ENCODE data around the gene QPCTL. TPM values are rescaled to one million over a fixed set of nuclear protein-coding genes. Genes with fewer than 3 reads are reported as not detected.

The QPCTL gene
- total and polyA plus RNA-seq, 9 of the 15 experiments (the other 6 are each of a cell fraction or from before 2014, with no cell fraction given), result 0.99 to 31.3 (median 12.7) TPM

DNA sequence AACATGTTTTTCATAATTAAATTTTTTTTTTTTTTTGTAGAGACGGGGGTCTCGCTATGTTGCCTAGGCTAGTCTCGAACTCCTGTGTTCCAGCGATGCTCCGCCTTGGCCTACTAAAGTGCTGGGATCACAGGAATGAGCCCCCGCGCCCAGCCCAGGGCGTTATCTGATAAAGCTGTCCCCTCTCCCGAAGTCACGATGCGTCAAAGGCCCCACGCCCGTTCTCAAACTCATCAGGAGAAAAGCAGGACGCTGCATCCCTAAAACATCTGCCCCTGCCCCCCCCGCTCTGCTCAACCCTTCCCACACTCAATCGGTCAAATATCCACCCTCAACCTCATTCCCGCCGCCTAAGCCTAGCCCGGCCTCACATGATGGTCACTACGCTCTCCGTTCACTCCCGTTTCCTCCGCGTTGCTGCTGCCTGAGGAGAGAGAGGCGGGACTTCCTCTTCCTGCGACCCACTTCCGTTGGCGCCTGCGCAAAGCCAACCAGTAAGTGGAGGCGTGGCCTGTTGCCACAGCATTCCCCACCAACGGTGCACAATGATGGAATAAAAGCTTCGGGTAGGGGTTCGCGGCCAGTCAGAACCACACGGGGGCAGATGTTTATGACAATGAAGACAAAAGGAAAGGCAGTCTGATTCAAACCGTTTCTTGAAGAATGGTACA, 815 bp upstream of the QPCTL start, which contains the start of gene SNRPD2 (continued):
- TF ChIP-seq ARID3B (CRISPR knock-in tag; IDR thresholded peaks at IDR 0.05; ENCODE audit: borderline replicate concordance) (no peak), NFRKB (IDR thresholded peaks at IDR 0.05; ENCODE audit: low read depth) (peak; percentile 89), ZBTB33 (CRISPR knock-in tag; IDR thresholded peaks at IDR 0.05) (peak; percentile 52), ZNF311 (CRISPR knock-in tag; IDR thresholded peaks at IDR 0.05) (no peak), SRSF9 (IDR thresholded peaks at IDR 0.05; ENCODE audit: borderline replicate concordance, low read depth, low read length) (no peak), WHSC1 (IDR thresholded peaks at IDR 0.05; ENCODE audit: low read length) (no peak), ILF3 (IDR thresholded peaks at IDR 0.05; ENCODE audit: borderline replicate concordance) (no peak), CTBP1 (IDR thresholded peaks at IDR 0.05; ENCODE audit: borderline replicate concordance) (no peak; the same call in 1 of the 2 replicates), TRIM24 (IDR thresholded peaks at IDR 0.05) (0 out of 4 replicates have a peak, but pooled peaks of 1 of the 2 experiments have one; percentile 40), FOXP1 (CRISPR knock-in tag; IDR thresholded peaks at IDR 0.05) (peak; percentile 16; the same call in 1 of the 2 replicates), CCNT2 (IDR thresholded peaks at IDR 0.05; ENCODE audit: borderline replicate concordance, extremely low read depth, insufficient read length, low read depth, low read length) (no peak), ZNF354B (CRISPR knock-in tag; IDR thresholded peaks at IDR 0.05) (no peak), NCOA6 (IDR thresholded peaks at IDR 0.05) (no peak), KDM1A (IDR thresholded peaks at IDR 0.05) (no peak), TGIF2 (CRISPR knock-in tag; IDR thresholded peaks at IDR 0.05) (no peak), RREB1 (CRISPR knock-in tag; IDR thresholded peaks at IDR 0.05) (no peak), ZSCAN29 (IDR thresholded peaks at IDR 0.05) (no peak), ZNF408 (CRISPR knock-in tag; IDR thresholded peaks at IDR 0.05; ENCODE audit: low read depth) (no peak), CREBBP (IDR thresholded peaks at IDR 0.05; ENCODE audit: low read depth, low read length) (no peak), ARHGAP35 (IDR thresholded peaks at IDR 0.05; ENCODE audit: partially characterized antibody) (no peak)

Data from K562 (cell line).